Activated T-cell treated with anti-CD3 and anti-CD28 coated beads, Interleukin-2, amount 50 U/mL, for 24 hours (primary cell): ENCODE results near the gene DICER1.

Experiments
- DNase-seq: peaks from one replicate; pipeline ENCODE4 v3.0.0-alpha.2; 2020
- H3K27ac Mint-ChIP-seq: 2 replicates; pipeline ENCODE4 v1.8.0; 2020; ENCODE audit warnings: mild to moderate bottlenecking, mixed read lengths
- H3K27me3 Mint-ChIP-seq: 2 replicates; pipeline ENCODE4 v1.8.0; 2020; ENCODE audit warnings: mixed read lengths
- H3K36me3 Mint-ChIP-seq: 2 replicates; pipeline ENCODE4 v1.8.0; 2020; ENCODE audit warnings: low read depth, mixed read lengths
- H3K4me1 Mint-ChIP-seq: 2 replicates; pipeline ENCODE4 v1.8.0; 2020; ENCODE audit warnings: low read depth, mixed read lengths
- H3K4me3 Mint-ChIP-seq: 2 replicates; pipeline ENCODE4 v1.8.0; 2020; ENCODE audit warnings: mild to moderate bottlenecking, moderate library complexity, mixed read lengths
- H3K9me3 Mint-ChIP-seq: 2 replicates; pipeline ENCODE4 v1.8.0; 2020; ENCODE audit warnings: mixed read lengths

Gene DICER1

GRCh38 chr14:95063391-95063790 is 93.9 kb downstream of the DICER1 start:
- DNase-seq, result no peak
- no peak overlapping the region for H3K27ac Mint-ChIP-seq
- H3K36me3 Mint-ChIP-seq, result no peaks in the 10 kb centered on the region
- H3K4me1 Mint-ChIP-seq, result peaks cover 3% of the 10 kb centered on the region
- no peak overlapping the region for H3K4me3 Mint-ChIP-seq
- no peaks in the 10 kb centered on the region for H3K9me3 Mint-ChIP-seq
- peaks cover 11% of the 10 kb centered on the region for H3K27me3 Mint-ChIP-seq

- Mint-ChIP-seq H3K4me1 (peaks cover 3% of the 10 kb centered on the region), H3K9me3 (no peaks in the 10 kb centered on the region), H3K4me3 (no peak overlapping the region), H3K27ac (no peak overlapping the region), H3K27me3 (peaks cover 8% of the 10 kb centered on the region), H3K36me3 (no peaks in the 10 kb centered on the region)
- no peak for DNase-seq
These were observed 94.4 kb downstream of the DICER1 start for GRCh38 chr14:95062946-95063345.

GRCh38 chr14:95062220-95062619 is 95.1 kb downstream of the DICER1 start:
- Mint-ChIP-seq H3K4me1 (peaks cover 3% of the 10 kb centered on the region), H3K36me3 (no peaks in the 10 kb centered on the region), H3K27ac (no peak overlapping the region), H3K27me3 (peaks cover 2% of the 10 kb centered on the region), H3K9me3 (no peaks in the 10 kb centered on the region), H3K4me3 (no peak overlapping the region)
- DNase-seq, result no peak

DNA sequence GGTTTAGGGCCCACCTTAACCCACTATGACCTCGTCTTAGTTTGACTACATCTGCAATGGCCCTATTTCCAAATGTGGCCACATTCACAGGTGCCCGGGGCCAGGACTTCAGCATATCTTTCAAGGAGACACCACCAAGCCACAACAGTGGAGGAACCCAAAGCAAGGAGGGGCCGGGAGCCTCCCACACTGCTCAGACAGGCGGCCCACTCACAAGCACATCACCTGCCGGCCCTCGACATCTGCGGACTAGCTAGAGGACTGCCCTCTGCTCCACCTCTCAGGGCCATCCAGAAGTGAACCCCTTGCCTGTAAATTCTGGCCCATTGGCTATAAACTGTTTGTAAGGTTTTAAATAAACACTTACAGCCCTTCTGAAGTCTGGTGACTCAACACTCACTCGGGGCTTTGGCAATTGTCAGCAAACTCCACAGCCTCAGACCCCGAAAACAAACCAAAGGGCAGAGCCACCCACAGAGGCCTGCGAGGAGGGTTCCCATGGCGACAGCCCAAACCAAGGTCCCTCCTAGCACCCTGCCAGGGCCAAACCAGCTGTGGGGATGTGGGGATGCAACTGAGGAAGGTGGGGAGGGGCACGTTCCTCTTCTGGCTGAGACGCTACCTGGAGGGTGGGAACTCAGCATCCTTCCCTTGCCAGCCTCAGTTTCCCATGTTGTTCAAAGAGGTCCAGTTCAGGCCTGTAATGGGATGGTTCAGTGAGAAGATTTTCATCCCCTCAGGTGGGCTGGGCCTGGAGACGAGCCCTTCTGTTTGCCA is 95.8 kb downstream of the DICER1 start:
- Mint-ChIP-seq H3K27me3 (peaks cover 2% of the 10 kb centered on the region), H3K36me3 (no peaks in the 10 kb centered on the region), H3K4me3 (no peak overlapping the region), H3K4me1 (peaks cover 3% of the 10 kb centered on the region), H3K27ac (no peak overlapping the region), H3K9me3 (no peaks in the 10 kb centered on the region)
- DNase-seq, result no peak

DNA sequence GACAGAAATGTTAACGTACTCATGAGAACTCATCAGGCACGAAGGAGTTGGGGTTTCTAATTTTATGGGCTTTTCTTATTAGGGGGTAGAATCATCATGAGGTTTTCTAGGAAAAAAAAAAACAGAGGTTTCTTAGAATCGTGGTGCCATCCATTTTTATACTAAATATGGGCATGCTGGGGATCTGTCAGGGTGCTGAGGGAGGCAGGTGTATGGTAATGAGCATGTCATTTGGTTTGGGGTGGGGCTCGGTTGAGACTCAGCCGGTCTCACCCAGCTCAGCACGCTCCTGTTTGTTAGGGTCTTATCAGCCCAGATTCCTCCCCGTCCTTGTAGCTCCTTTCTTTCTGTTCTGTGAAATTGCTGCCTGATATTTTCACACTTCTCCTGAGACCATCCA is 98.2 kb downstream of the DICER1 start:
- Mint-ChIP-seq H3K4me3 (no peak overlapping the region), H3K36me3 (no peaks in the 10 kb centered on the region), H3K4me1 (peaks cover 3% of the 10 kb centered on the region), H3K27me3 (peaks cover 2% of the 10 kb centered on the region), H3K27ac (no peak overlapping the region), H3K9me3 (no peaks in the 10 kb centered on the region)
- DNase-seq, result no peak

DNA sequence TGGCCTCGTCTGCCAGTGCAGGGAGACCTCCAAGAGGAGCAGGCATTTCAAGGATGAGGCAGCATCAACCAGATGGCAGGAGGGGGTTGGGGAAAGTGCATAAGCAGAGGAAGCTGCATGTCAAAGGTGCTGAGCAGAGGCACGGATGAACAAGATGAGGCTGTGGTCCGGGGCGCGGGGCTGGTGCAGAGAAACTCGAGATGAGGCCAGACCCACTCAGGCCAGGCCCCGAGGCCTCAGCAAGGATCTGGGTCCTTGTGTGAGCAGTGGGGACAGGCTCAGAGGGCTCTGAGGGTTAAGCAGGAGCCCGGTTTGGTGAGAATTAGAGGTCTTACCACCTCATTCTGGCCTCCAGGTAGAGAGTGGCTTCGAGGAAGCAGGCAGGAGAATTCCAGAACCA is 98.8 kb downstream of the DICER1 start:
- no peak overlapping the region for H3K4me3 Mint-ChIP-seq
- no peak for DNase-seq
- H3K36me3 Mint-ChIP-seq, result no peaks in the 10 kb centered on the region
- H3K9me3 Mint-ChIP-seq, result no peaks in the 10 kb centered on the region
- H3K4me1 Mint-ChIP-seq, result peaks cover 3% of the 10 kb centered on the region
- H3K27me3 Mint-ChIP-seq, result peaks cover 2% of the 10 kb centered on the region
- H3K27ac Mint-ChIP-seq, result no peak overlapping the region

- no peaks in the 10 kb centered on the region for H3K27me3 Mint-ChIP-seq
These were observed 99.5 kb downstream of the DICER1 start for GRCh38 chr14:95057851-95058250.

GRCh38 chr14:95057147-95057546 is 100.2 kb downstream of the DICER1 start:
- H3K4me3 Mint-ChIP-seq, result no peak overlapping the region
- no peak overlapping the region for H3K27ac Mint-ChIP-seq
- H3K4me1 Mint-ChIP-seq, result peaks cover 3% of the 10 kb centered on the region
- no peaks in the 10 kb centered on the region for H3K9me3 Mint-ChIP-seq
- H3K36me3 Mint-ChIP-seq, result no peaks in the 10 kb centered on the region
- no peak for DNase-seq
- no peaks in the 10 kb centered on the region for H3K27me3 Mint-ChIP-seq

More at GRCh38 chr14:95057851-95058250, 99.5 kb downstream of the DICER1 start:
- Mint-ChIP-seq H3K36me3 (no peaks in the 10 kb centered on the region), H3K27ac (no peak overlapping the region), H3K9me3 (no peaks in the 10 kb centered on the region), H3K4me1 (peaks cover 3% of the 10 kb centered on the region), H3K4me3 (no peak overlapping the region)
- DNase-seq, result no peak

- no peaks in the 10 kb centered on the region for H3K27me3 Mint-ChIP-seq
- H3K4me1 Mint-ChIP-seq, result peaks cover 3% of the 10 kb centered on the region
- DNase-seq, result no peak
- no peaks in the 10 kb centered on the region for H3K36me3 Mint-ChIP-seq
- H3K27ac Mint-ChIP-seq, result no peak overlapping the region
- H3K9me3 Mint-ChIP-seq, result no peaks in the 10 kb centered on the region
- H3K4me3 Mint-ChIP-seq, result no peak overlapping the region
These were observed 100.9 kb downstream of the DICER1 start for GRCh38 chr14:95056476-95056875.

DNA sequence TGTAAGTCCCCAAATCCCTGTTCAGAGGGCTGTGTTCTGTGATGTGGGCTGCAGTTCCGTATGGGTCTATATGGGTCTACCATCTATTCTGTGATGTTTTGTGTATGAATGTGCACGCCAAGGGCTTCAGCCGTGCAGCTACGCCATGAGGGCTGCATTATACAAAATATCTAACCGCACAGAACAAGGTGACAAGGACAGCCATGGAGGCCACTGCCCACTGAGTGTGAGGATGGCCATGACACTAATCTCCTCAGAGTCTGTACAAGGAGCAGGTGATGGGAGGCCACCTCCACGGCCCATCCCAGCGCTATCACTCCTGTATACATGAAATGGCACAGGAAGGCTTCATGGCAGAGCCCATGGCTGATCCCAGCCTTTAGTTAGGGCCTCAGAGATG is 102.0 kb downstream of the DICER1 start:
- H3K9me3 Mint-ChIP-seq, result no peaks in the 10 kb centered on the region
- peaks cover 3% of the 10 kb centered on the region for H3K4me1 Mint-ChIP-seq
- no peaks in the 10 kb centered on the region for H3K27me3 Mint-ChIP-seq
- H3K27ac Mint-ChIP-seq, result no peak overlapping the region
- H3K4me3 Mint-ChIP-seq, result no peak overlapping the region
- DNase-seq, result no peak
- no peaks in the 10 kb centered on the region for H3K36me3 Mint-ChIP-seq

DNA sequence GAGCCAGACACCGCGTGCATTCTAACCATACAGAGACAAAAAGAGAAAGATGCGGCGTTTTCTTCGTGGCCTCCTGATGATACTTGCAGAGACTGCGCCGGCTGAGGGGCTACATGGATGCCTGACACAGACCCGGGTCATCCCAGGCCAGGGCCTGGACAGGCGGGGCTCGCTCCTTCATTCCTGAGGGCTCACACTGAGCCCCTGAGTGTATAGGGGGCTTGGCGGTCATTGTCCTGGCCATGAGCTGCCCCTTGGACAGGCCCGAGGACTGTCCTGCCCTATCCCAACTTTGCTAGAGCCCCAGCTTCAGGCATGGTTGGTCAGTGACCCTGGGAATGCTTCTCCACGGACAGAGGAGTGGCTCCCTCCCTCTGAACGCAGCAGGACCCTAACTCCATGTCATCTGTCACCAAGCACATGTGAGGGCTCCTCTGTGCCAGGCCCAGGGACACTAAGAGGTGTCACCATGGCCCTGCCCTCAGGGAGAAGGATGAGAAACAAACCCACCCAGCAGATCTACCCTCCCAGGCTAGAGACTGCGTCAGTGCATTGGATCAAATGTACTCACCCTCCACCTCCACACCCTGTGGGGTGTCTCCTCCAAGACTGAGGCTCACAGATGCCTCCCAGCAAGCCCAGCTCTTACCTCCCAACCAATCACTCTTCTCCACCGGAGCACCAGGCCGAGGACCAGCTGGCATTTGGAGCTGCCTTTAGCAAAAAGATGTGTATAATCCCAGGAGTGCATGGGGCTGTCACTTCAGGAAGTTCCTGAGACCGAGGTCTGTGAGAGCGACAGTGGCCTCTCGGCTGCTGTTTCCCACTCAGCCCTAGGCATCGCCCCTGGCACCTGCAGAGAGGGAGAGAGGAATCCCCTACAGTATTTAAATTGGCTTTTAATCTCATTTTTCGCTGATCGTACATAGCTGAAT is 102.7 kb downstream of the DICER1 start:
- Mint-ChIP-seq H3K27me3 (no peaks in the 10 kb centered on the region), H3K4me1 (peaks cover 3% of the 10 kb centered on the region), H3K4me3 (no peak overlapping the region), H3K36me3 (no peaks in the 10 kb centered on the region), H3K9me3 (no peaks in the 10 kb centered on the region), H3K27ac (no peak overlapping the region)
- peak; percentile 15 for DNase-seq

DNA sequence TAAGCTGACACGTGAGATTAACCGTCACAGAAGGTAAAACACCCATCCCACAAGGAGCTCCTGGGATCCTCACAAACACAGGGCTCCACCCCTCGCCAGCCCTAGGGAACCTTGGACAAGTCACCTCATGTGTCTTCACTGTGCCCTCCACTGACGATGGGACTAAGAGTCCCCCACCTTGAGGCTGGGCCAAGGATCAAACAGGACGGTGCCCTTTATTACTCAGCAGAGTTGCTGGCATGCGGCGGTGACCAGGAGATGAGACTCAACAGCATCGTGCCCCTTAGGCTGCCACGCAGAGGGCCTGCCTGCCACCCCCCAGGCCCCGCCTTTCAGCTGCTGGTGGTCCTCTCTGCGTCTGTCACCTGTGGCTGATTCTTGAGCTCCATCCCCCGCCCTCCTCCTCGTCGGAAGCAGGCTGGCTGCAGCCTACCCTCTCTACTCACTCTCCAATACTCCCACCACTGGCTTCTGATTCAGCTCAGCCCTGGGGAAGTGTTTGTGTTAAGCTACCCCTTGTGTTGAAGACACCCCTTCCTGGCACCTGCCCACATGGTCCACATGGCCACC is 105.2 kb downstream of the DICER1 start:
- Mint-ChIP-seq H3K27me3 (peaks cover 10% of the 10 kb centered on the region), H3K4me1 (no peaks in the 10 kb centered on the region), H3K27ac (no peak overlapping the region), H3K36me3 (no peaks in the 10 kb centered on the region), H3K9me3 (no peaks in the 10 kb centered on the region), H3K4me3 (no peak overlapping the region)
- DNase-seq, result peak; percentile 9

DNA sequence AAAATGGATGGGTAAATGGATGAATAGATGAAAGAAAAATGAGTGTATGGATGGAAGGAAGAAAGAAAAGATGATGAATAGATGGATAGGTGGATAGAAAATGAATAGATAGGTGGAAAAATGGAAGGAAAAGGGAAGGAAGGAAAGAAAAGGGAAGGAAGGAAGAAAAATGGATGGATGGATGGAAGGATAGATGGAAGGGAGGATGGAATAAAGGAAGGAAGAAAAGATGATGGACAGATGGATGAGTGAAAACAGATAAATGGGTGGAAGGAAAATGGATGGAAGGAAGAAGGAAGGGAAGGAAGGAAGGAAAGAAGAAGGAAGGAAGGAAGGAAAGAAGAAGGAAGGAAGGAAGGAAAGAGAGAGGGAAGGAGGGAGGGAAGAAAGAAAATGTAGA is 107.4 kb downstream of the DICER1 start:
- no peaks in the 10 kb centered on the region for H3K4me1 Mint-ChIP-seq
- no peak overlapping the region for H3K4me3 Mint-ChIP-seq
- peaks cover 14% of the 10 kb centered on the region for H3K27me3 Mint-ChIP-seq
- no peak overlapping the region for H3K27ac Mint-ChIP-seq
- no peak for DNase-seq
- no peaks in the 10 kb centered on the region for H3K36me3 Mint-ChIP-seq
- no peaks in the 10 kb centered on the region for H3K9me3 Mint-ChIP-seq

- Mint-ChIP-seq H3K4me3 (no peak overlapping the region), H3K36me3 (no peaks in the 10 kb centered on the region), H3K4me1 (no peaks in the 10 kb centered on the region), H3K27me3 (peaks cover 14% of the 10 kb centered on the region), H3K27ac (no peak overlapping the region), H3K9me3 (no peaks in the 10 kb centered on the region)
- DNase-seq, result peak; percentile 3
These were observed 108.5 kb downstream of the DICER1 start for GRCh38 chr14:95048771-95049312.
